ENCODE measurements around the gene ADAT3. TPM values are rescaled to one million over a fixed set of nuclear protein-coding genes. Genes with fewer than 3 reads are reported as not detected.
A peak's percentile ranks its signal among the peaks of the same experiment; 100 is the strongest.

Gene ADAT3
- total RNA-seq (2014; rRNA removed; shearing (Covaris generic)): 10.1 and 15.8 TPM in 2 replicates
- 8.4 and 11.2 TPM in 2 replicates for polyA plus RNA-seq (2015; cell fraction: cytosol; rRNA removed)
- 6.6 and 7.1 TPM in 2 replicates for polyA plus RNA-seq (2015; cell fraction: nucleus; rRNA removed)

DNA sequence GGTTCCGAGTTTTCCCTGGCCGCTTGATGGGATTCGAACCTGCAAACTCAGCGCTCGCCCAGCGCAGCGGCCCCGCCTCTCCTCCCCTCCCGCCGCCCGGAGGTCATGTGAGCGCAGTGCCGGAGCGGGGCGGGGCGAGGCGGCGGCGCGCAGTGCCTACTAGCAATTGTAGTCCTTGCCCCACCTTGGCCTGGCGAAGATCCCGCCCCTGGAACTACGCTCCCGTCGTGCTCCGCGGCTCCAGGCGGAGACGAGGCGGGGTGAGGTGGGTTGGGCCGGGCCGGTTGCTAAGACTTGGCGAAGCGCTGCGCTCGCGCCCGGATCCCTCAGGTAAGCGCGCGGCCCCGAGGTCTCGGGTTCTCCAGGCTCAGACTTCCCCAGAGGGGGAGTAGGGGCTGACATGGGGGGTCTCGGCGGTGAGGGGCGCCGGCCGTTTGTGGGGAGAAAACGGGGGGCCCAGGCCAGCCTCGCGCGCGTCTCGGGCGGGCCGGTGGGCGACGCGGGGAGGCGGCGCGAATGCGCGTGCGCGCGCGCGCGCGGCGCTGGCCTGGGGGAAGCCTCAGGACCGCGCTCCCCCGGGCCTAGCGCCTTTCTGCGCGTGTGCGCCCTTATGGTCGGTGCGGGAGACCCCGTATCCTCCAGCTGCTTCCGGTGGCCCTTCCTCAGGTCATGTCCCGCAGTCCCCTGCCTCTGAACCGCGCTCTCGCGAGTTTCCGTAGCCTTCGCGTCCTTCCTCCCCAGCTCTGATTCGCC lies at the start of gene ADAT3, which contains the start of gene SCAMP4:
Gene ADAT3 (plus strand): TSS at position 290 of the 753 bp plus-strand sequence. CDS start 6,649 bp downstream, outside the sequence.
Gene SCAMP4 (plus strand): TSS at position 290 of the 753 bp plus-strand sequence. CDS start 9,621 bp downstream, outside the sequence.
- DNase-seq (ENCODE audit: low read depth): peak; percentile 98

DNA sequence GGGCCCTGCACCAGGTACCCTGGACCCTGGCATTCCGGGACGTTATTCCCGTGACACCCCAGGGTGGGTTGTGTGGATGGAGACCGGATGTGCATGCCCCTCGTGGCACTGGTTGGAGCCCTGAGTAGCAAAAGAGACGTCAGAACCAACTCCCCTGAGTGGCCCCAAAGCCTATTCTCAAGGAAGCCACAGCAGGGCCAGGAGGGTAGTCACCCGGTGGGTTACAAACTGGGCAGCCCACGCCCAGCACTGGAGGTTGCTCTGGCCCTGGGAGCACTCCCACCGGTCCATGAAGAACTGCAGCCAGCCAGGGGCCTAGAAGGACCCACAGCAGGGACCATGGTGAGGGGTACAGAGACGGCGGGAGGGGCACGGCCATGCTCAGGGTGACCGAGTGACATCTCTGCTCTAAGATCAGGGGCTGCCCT lies 49.4 kb upstream of the ADAT3 start:
- no peak for DNase-seq (ENCODE audit: low read depth)

DNA sequence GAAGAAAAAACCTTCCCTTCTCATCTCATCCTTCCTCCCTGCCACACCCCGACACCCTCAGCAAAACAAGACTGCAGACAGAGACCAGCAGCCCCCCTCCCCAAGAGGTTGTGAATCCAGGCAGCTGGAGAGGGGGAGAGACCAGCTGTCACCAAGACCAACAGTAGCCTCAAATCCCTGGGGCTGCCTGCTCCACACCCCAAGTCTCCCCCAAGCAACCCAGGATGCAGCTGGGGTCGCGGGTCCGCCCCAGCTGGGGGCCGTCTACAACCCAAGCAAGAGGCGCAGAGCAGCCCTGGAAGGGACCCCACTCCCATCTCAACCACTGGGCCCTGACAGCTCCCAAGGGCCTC lies 48.9 kb upstream of the ADAT3 start:
- DNase-seq (ENCODE audit: low read depth): no peak

DNA sequence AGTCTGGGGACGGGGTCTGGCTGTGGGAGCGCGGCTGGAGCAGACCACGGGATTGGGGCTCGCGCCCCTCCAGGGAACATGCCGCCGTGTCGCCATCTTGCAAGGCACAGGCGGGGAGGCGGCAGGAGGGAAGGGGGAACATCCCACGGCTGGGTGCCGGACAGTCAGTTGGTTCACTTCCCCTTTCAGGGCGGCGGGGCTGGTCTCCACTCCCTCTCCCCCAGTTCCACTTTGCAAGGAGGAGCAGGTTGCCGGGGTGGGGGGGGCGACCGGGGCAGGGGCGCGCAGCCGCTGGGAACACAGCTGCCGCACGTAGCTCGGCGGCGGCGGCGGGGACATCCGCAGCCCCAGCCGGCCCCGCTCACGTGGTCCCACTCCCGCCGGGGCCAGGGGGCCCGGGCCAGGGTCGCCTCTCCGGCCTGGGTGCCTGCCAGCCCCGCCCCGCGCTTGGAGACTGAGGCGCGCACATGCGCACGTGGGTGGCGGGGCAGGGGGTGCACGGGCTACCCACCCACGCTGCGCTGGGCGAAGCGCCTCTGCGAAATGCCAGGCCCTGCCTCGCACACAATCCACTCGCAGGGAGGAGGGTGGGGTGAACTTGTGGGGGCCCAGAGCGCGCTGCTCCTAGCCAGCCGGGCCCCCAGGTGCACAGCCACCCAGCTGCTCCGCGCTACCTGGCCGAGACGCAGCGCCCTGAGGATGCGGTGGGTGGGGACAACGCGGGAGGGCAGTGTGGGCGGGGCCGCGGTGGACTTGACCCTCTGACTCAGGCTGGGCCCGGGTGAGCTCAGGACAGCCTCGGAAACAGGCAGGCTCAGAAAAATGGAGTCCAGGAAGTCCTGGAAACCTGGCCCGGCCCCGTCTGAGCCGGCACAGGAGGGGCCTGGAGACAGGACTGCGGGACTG lies 48.2 kb upstream of the ADAT3 start:
- DNase-seq (ENCODE audit: low read depth): peak; percentile 63

DNA sequence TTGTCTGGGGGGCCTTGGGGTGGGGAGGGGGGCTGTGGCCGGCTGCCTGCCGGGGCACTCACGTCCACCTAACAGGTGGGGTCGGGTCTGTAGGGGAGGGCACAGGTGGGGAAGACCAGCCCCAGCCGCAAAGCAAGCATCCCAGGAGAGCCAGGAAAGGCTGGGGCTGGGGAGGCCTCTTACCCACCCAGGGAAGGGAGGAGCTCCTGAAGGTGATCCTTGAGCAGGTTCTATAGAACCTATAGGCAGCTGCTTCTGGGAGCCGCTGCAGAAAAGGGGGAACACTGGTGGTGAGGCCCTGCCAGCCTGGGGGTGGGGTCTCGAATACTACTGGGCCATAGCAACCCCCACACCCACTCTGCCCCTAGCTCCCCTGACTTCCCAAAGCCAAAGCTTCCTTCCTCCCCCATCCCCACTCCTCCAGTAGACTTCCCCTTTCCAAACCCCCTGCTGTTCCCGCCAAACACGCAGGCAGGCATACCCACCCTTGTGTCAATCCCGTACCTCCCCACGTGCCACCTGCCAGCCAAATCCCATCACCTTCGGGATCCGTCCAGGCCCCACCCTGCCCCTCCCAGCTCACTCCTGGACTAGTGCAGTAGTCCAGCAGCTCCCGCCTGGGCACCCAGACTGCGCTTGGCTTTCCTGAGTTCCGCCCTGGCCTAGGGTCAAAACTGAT lies 47.4 kb upstream of the ADAT3 start:
- DNase-seq (ENCODE audit: low read depth): no peak

GRCh38 chr19:1858412-1859081 lies 46.7 kb upstream of the ADAT3 start:
- DNase-seq (ENCODE audit: low read depth): no peak

DNA sequence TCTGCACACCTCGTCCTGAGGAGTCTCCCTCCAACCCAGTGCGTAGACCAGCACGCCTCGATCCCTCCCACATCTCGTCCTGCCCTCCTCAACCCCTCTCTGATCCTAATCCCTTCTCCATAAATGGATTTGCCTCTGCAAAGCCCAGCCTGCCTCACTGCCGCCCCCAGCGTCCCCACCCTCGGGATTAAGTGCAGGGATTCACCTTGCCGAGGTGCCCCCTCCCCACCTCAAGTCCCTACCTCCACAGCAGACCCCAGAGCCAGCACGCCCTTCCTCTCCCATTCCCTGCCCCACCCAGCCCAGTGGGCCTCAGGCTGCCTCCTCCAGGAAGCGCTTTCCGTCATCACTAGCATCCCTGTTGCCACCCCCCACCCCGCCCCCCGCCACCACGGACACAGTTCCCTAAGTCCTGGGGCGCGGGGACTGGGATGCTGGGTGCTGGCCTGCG lies 45.8 kb upstream of the ADAT3 start:
- no peak for DNase-seq (ENCODE audit: low read depth)

DNA sequence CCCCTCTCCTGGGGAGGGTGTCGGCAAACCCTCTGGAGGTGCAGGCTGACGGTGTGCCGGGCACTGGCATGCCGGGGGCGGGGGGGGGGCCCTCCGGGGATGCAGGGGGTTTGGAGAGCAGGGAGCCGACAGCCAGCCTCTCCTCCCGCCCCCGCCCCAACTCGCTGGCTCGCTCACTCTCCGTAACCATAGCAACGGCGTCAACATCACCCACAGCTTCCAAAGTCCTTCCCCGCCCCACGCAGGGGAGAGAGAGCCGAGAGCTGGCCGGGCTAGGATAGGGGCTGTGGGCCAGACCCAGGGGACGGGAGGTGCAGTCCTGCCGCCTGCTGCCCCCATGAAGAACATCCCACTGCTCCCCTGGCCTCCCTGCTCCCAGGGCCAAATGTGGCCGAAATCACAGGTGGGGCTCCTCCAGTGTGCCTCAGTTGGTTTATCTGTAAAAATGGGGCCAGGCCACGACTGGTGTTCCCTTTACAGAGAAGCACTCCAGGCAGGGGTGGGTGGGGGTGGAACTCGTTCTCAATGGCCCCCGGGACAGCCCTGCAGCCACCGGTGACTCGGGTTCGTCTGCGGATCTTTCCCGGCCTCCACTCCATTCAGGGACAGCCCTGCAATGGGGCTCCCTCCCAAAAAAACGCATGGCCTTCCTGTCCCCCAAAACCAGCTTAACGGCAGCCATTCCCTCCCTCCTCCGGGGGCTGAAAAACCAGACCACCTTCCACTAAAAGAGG lies 45.0 kb upstream of the ADAT3 start:
- DNase-seq (ENCODE audit: low read depth): peak; percentile 43

- DNase-seq (ENCODE audit: low read depth): no peak
These were observed 44.2 kb upstream of the ADAT3 start for GRCh38 chr19:1860821-1861598.

DNA sequence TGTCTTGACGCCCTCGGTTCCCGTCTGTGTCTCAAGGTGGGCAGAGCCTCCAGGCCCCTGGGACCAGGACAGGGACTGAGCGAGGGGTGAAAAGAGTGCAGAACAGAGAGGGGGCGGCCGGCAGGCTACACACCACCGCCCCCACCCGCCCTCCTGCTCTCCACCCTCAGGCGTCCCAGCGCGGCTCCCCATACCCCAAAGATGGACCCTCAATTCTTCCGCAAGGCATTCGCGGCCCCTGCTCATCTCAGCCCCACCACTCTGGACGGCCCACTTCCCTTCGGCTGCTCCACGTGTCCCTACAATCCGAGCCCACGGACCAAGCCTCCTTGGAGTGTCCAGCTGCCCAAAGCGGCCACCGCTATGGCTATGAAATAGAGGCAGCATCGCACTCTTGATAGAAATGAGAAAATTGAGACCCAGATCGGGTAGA lies 43.6 kb upstream of the ADAT3 start:
- DNase-seq (ENCODE audit: low read depth): no peak

DNA sequence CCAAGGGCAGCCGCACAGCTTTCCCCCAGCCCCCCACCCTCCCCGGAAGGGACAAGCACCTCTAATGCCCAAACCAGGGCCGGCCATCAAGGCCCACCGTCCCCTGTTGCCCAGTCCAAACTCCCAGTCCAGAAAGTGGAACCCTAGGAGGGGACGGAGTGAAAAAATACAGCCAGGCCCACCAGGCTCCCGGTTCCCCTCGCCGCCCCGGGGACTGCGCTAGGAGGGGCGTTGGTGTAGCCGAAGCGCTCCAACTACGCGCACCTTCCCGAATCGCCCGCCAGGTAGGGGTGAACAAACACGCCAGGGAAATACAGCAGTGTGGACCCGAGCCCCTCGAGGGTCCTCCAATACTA lies 43.2 kb upstream of the ADAT3 start:
- DNase-seq (ENCODE audit: low read depth): no peak

DNA sequence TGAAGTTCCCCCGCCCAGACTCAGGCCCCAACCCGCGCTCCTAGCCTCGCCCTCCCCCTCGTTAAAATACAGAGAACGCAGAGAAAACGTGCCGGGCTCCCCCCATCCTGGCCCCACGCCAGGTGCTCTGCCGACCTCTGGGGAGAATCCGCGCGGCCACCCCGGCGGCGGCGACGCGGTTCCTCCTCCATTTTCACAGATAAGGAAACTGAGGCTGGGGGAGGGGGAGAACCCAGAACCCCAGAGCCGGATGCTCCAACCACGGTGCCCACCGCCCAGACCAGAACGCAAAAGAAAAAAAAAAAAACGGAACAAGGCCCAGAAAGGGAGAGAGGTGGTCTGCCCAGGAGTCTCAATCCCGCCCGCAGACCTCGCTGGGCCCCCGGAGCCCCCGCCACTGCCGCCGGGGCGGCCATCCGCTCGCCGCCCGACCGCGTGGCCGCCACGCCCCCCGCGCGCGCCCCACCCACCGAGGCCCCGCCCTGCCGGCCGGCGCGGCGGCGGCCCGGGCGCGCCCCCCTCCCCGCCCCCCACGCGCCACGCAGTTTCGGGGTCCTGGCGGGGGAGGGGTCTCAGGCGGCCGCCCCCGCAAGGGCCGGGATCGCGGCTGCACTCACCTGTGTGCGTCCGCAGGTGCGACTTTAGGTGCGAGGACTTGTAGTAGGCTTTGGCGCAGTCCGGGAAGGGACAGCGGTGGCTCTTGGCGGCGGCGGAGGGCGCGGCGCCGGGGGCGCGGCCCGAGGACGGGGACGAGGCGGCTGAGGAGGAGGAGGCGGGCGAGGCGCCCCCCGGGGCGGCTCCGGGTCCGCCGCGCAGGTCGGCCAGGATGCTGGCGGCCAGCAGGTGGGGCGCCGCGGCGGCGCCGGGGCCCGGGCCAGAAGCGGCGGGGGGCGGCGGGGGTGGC lies 42.5 kb upstream of the ADAT3 start:
- DNase-seq (ENCODE audit: low read depth): no peak

- DNase-seq (ENCODE audit: low read depth): no peak
These were observed 41.9 kb upstream of the ADAT3 start, which contains the start of gene KLF16 for GRCh38 chr19:1863328-1863637. TSS of gene KLF16 (minus strand) at chr19:1863579. CDS start at chr19:1863497, 82 bp downstream.

- peak; percentile 78 for DNase-seq (ENCODE audit: low read depth)
These were observed 41.3 kb upstream of the ADAT3 start for GRCh38 chr19:1863638-1864479.

DNA sequence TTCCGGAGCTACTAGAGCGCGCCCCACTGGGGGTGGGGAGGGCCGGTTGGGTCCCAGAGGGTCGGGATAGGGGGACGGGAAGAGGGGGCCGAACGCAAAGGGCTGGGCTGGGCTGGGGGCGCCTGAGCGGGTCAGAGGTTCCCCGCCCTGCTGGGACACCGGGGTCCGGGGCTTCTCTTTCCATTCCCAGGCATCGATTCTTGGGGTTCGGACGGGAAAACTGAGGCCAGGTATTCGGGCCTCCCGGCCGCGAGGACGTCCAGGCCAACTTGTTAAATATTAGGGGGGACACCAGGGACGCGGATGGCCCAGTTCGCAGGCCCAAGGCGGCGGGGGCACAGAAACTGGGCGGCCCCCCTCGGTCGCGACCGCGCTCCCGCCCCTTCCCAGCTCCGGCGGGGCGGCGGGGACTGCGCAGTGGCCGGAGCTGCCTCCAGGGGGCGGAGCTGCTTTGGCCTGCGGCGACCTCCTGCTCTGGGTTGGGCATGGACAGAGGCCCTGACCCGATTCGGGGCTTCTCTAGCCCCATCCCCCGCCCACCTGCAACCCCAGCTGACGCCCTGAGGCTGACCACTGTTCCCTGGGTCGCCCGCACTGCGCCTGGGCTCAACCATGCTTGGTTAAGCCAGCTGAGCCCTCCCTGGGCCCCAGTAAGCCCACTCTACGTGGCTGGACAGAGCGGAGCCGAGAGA lies 40.6 kb upstream of the ADAT3 start:
- peak; percentile 69 for DNase-seq (ENCODE audit: low read depth)

GRCh38 chr19:1865172-1866010 lies 39.8 kb upstream of the ADAT3 start:
- DNase-seq (ENCODE audit: low read depth): no peak

Data from HT1080 (cell line).